Kidney glomerular epithelial cell (primary cell): ENCODE results near the gene PRPSAP1.

ENCODE experiments used
- DNase-seq: peaks from one replicate; lab custom pipeline; 2025; lab: John Stamatoyannopoulos, UW

The PRPSAP1 gene

GRCh38 chr17:76353599-76354316 lies at the start of gene PRPSAP1:
Gene PRPSAP1 (minus strand): TSS chr17:76353916. CDS start chr17:76353703, 213 bp downstream.
- DNase-seq = peak; percentile 93

- DNase-seq = no peak
These were observed 49.0 kb upstream of the PRPSAP1 start for GRCh38 chr17:76402711-76403110.

GRCh38 chr17:76399175-76400172 lies 45.8 kb upstream of the PRPSAP1 start:
- no peak for DNase-seq

GRCh38 chr17:76398523-76399174 lies 44.9 kb upstream of the PRPSAP1 start:
- DNase-seq = peak; percentile 49

GRCh38 chr17:76397687-76398522 lies 44.2 kb upstream of the PRPSAP1 start:
- peak; percentile 55 for DNase-seq

GRCh38 chr17:76397184-76397583 lies 43.5 kb upstream of the PRPSAP1 start:
- DNase-seq = no peak

- DNase-seq = no peak
These were observed 42.3 kb upstream of the PRPSAP1 start for GRCh38 chr17:76395980-76396379.

- peak; percentile 89 for DNase-seq
These were observed 40.5 kb upstream of the PRPSAP1 start for GRCh38 chr17:76394166-76394565.

- DNase-seq = no peak
These were observed 37.5 kb upstream of the PRPSAP1 start for GRCh38 chr17:76391200-76391715.

- DNase-seq = no peak
These were observed 36.3 kb upstream of the PRPSAP1 start for GRCh38 chr17:76390003-76390421.

GRCh38 chr17:76388966-76389888 lies 35.5 kb upstream of the PRPSAP1 start:
- DNase-seq = no peak

- no peak for DNase-seq
These were observed 33.5 kb upstream of the PRPSAP1 start for GRCh38 chr17:76386966-76387765.

- no peak for DNase-seq
These were observed 32.4 kb upstream of the PRPSAP1 start for GRCh38 chr17:76385892-76386786.

- DNase-seq = peak; percentile 46
These were observed 31.5 kb upstream of the PRPSAP1 start for GRCh38 chr17:76384987-76385891.

GRCh38 chr17:76384222-76384986 lies 30.7 kb upstream of the PRPSAP1 start, which contains the start of gene SPHK1:
Gene SPHK1 (plus strand): TSS chr17:76384609. CDS start chr17:76385645, 1,036 bp downstream.
- DNase-seq = peak; percentile 70

GRCh38 chr17:76383546-76384221 lies 30.0 kb upstream of the PRPSAP1 start:
- no peak for DNase-seq
